GM13977 (cell line): ENCODE measurements around the gene FBXO31.
A peak's percentile ranks its signal among the peaks of the same experiment; 100 is the strongest.

Experiments
- DNase-seq: peaks from one replicate; pipeline ENCODE4 v3.0.0; 2012; ENCODE audit warnings: low spot score
- CTCF ChIP-seq: IDR thresholded peaks from 2 replicates; pipeline ENCODE4 v1.5.1; 2012; ENCODE audit warnings: mild to moderate bottlenecking, control low read depth; ENCODE audit not compliant: insufficient read depth; ENCODE audit errors: extremely low read depth, missing control alignments
- in situ Hi-C: fragments of 300-500 bp; cut with MboI; formaldehyde crosslinking; loops from one replicate; pipeline ENCODE4 v1.12.0; 2022; ENCODE audit warnings: low sequenced_read_pairs, low pct_unique_long_range_greater_than_20kb, mixed read lengths, inconsistent platforms; ENCODE audit not compliant: unreplicated experiment

Gene FBXO31

DNA sequence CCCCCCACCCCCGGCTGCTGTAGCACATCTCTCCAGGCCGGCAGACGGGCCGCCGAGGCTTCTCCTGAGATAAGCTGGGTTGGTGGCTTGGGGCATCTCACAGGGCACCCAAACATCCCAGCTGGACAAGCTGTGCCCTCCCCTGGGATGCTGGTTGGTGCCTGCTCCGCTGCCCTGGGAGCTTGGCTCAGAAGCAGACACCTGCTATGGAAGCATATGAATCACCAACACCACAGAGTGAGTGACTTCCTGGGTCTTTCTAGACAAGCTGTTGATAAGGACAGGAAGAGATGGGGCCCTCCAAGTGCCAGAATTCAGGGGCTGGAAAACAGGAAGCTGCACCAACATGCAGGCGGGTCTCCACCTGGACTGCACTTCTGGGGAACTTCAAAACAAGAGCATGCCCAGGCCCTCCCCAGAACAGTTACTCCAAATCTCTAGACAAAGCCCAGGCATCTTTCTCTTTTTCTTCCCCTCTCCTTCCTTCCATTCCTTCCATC lies 80.1 kb downstream of the FBXO31 start:
- in situ Hi-C loops = no loop called here
- no peak for TF ChIP-seq CTCF
- DNase-seq = no peak

- TF ChIP-seq CTCF = no peak
- in situ Hi-C loops = no loop called here
- no peak for DNase-seq
These were observed 84.6 kb downstream of the FBXO31 start for GRCh38 chr16:87298857-87299465.

GRCh38 chr16:87297918-87298631 lies 85.5 kb downstream of the FBXO31 start:
- peak; percentile 57 for DNase-seq
- in situ Hi-C loops = no loop called here
- TF ChIP-seq CTCF = peak; percentile 64

GRCh38 chr16:87297407-87297806 lies 86.2 kb downstream of the FBXO31 start:
- no peak for TF ChIP-seq CTCF
- in situ Hi-C loops = no loop called here
- DNase-seq = no peak

DNA sequence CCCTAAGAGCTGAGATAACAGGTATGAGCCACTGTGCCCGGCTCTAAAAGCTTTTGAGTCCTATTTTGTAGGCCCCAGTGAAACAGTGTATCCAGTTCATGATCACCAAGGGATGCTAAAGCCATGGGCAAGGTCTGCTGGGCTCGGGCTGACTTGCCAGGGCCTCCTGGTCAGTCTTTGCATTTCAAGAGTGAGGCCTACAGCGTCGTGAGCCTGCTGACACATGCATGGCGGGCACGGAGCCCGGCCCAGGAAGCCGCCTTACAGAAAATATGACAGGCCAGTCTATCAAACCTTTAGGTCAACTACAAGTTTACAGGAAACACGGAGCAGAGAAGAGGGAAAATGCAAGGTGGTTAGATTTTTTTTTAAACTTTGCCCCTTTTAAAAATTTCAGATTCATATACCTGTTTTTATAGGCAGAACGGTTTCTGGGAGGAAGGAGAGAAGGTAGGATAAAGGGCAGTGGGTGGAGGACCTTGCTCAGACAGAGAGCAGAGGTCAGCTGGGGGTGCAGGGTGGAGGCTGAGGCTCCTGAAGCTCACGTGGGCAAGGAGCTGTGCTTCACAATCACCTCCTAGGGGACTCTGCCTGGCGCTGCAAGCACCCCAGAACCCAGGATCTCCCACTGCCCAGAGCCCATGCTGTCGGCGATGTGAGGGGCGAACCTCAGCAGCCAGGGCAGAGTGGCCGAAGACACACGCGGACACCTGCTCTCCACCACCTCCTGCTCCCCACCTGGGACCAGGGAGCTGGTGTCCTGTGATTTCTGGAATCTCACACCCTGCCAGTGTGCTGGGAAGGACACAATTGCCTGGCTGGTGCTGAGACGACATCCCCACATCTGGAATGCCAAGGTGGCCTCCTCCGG lies 87.7 kb downstream of the FBXO31 start:
- no peak for TF ChIP-seq CTCF
- in situ Hi-C loops = no loop called here
- no peak for DNase-seq

- no peak for TF ChIP-seq CTCF
- no peak for DNase-seq
- in situ Hi-C loops = no loop called here
These were observed 88.3 kb downstream of the FBXO31 start for GRCh38 chr16:87295259-87295658.
